GM12872 (cell line): ENCODE measurements around the gene BMI1.

Source experiments
- TF ChIP-seq, protein P1 (sequence below): IDR thresholded peaks from 3 replicates; pipeline ENCODE4 v1.5.1; 2011; ENCODE audit warnings: low read depth, mild to moderate bottlenecking, low read length, moderate library complexity; ENCODE audit not compliant: insufficient read depth

BMI1 gene

DNA sequence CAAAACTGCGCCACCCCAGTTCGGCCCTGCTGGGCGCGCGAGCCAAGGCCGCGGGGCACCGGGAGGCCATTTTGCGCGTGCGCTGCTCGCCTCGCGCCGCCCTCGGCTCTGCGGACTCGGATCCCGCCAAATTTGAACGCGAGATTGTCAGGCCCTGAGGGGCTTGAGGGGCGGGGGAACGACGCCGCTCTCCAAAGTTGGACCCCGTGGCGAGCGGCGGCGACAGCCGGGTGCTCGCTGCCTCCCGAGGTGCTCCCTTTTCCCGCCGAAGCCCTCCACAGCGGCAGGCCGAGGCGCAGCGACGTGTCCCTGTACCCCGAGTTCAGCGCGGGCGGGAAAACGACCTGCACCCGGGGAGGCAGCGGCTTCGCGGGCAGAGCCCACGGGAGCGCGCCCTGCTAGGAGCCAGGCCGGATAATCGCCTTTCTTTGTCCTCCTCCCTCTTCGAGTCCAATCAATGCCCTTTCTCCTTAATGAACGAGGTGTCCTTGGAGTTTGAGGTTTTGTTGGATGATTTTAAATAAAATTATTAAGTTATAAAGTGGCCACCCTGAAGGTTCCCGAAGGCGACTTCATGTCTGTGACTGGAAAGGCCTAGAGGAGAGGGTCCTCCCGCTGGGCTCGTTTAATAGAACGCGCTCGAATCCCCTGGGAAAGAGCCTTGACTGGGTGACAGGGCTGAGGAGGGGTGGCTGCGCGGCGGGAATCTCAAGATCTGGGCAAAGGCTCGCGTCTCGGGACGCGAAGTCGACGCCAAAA lies 13.7 kb downstream of the BMI1 start:
- TF ChIP-seq, protein P1, sequence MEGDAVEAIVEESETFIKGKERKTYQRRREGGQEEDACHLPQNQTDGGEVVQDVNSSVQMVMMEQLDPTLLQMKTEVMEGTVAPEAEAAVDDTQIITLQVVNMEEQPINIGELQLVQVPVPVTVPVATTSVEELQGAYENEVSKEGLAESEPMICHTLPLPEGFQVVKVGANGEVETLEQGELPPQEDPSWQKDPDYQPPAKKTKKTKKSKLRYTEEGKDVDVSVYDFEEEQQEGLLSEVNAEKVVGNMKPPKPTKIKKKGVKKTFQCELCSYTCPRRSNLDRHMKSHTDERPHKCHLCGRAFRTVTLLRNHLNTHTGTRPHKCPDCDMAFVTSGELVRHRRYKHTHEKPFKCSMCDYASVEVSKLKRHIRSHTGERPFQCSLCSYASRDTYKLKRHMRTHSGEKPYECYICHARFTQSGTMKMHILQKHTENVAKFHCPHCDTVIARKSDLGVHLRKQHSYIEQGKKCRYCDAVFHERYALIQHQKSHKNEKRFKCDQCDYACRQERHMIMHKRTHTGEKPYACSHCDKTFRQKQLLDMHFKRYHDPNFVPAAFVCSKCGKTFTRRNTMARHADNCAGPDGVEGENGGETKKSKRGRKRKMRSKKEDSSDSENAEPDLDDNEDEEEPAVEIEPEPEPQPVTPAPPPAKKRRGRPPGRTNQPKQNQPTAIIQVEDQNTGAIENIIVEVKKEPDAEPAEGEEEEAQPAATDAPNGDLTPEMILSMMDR = no peak

DNA sequence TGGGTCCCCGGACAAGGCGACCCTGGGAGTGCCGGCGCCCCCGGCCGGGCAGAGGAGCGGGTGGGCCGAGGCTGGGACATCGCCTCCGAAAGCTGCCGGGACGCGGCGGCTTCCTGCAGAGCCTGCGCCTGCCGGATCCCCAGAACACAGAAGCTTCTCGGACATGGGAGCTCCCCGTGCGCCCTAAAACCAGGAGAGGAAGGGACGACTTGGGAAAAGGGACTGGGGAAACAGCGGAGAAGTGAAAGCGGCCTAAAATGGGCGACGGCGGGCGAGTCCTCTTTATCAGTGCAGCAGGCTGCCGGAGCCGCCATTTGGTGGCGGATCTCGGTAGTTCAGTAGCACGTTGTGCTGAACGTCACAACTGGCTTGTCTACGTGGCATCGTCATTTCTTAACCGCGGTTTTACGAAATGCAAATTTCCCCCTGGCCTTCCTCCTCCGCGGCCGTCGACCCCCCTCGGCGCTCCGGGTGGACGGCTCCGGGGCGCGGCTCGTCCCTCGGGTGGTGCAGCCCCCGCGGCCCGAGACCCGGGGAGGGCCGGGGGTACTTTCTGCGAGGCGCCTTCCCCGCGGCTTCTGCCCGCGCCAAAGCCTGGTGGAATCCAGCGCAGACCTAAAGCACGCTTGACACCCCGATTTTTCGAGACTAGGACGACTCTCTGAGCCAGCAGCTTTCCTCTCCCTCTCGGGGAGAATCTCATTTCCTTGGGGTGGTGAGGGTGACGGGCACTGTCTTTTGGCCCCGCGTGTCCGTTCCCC lies 14.5 kb downstream of the BMI1 start:
- TF ChIP-seq, protein P1 = no peak

DNA sequence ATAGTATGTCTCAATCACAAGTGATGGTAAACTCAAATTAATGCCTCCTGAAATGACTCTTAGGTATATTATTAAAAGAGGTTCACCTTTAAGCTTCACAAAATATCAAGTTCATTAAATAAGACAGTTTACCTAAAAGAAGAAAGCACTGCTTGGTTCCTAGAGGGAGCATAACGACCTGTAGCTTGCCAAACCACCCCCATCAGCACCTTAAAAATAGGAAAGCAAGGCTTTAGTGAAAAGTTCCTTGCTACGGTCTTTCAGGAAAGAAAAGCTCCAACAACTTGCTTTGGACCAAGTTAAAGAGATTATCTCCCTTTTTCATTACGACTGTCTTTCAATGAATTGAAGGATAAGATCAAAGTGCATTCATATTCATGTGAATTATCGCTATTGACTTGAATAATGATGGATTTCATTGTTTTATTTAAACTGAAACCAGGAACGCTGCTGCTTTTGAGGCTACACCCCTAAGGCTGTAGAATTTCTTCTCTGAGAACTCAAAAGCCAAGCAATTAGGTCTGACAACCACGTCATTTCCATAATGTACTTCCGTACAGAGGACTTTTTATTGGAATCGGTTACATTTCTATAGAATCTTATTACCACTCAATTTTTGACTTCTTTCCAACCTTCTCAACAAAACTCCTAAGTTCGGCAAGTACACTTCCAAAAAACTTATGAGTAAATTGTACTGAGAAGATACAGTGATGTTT lies 17.4 kb downstream of the BMI1 start:
- TF ChIP-seq, protein P1 = no peak

DNA sequence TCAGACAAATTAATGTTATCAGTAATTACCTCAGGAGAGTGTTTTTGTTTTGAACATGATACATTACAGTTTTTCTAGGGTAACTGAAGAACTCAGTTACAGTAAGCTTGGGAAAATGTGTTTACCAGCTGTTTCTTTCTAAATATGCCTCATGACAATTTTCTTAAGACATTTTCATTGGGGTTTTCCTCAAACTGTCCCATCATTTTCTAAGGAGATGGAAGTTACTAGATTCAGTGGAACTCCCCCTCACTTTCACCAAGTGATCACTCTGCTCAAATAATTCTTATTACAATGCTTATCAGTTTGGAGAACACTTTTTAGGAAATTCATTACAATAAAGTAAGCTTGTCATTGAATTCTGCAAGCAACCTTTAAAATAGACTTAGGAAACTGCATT lies 18.0 kb downstream of the BMI1 start:
- TF ChIP-seq, protein P1 = no peak

DNA sequence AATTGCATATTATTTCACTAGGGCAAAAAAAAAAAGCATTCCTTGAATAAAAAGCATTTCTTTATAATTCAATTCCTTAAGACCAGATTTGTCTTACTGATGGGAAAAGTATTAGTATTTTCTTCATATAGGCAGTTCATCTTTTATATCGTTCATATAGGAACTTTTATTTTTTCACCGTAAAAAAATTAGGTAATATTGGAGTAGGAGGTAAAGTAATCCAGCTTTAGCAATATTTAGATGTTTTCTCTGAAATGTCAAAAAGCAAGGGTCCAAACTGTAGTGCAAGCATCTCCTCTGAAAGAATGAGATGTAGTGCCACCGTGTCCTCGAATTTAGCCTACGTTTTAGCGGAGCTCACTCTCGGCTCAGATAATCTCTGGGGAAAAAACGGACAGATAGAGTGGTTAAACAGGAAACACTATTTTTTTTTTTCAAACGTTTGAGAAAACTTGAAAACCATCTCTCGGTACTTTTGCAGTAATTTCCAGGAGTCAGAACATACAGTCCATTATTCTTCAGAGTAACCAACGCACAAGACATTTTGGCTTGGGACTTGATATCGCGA lies 18.9 kb downstream of the BMI1 start:
- TF ChIP-seq, protein P1 = no peak

DNA sequence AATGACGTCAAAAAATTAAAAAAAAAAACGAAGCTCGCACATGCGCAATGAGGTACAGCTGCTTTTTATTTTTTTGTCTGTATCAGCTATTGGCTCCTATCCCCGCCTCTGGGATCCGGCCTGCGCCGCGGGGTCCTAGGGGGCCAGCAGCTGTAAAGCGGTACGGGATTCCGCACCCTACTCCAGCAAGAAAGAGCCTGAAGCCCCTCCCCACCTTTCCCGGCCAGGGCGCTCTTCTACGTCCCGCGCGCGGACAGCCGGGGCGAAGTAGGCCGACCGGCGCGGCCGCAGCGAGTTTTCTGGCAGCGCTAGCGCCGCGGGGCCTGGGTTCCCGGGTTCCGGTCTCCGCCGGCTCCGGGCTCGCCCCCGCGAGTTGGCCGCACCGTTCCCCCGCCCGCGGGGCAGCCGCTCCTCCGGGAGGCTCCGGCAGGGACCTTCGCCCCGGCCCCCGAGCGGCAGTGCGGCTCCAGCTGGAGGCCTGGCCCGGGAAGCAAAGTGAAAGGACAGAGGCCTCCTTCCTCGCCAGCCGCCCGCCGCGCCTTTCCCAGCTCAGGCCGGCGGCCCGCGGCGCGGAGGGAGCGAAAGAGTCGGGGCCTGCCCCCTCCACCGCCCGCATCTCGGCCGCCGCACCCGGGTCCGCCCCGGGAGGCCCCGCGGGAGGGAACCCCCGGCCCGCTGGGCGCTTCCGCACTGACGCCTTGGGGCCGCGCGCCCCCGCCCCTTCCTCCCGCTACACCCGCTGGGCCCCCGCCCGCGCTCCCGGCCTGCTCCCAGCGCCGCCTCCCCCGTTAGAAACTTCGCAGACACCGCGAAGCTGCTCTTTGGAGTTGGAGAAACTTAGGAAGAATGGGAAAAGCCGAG lies 19.7 kb downstream of the BMI1 start:
- TF ChIP-seq, protein P1 = no peak
